HepG2 (cell line): ENCODE data around the gene RABL2A.

Experiments
- AFF4 ChIP-seq: sonication (generic); formaldehyde crosslinking; IDR thresholded peaks from 2 replicates; pipeline ENCODE4 v1.4.0; 2020; ENCODE audit warnings: missing genetic modification reagents
- POLR2AphosphoS5 ChIP-seq: IDR thresholded peaks from 2 replicates; pipeline ENCODE4 v1.6.1; 2012; ENCODE audit warnings: low read depth, low read length
- SATB2 ChIP-seq: sonication (generic); formaldehyde crosslinking; IDR thresholded peaks from 2 replicates; pipeline ENCODE4 v1.5.0; 2020; ENCODE audit warnings: missing genetic modification reagents
- ZNF362 ChIP-seq: sonication (generic); formaldehyde crosslinking; IDR thresholded peaks from 2 replicates; pipeline ENCODE4 v1.4.0; 2020; ENCODE audit warnings: missing genetic modification reagents, mild to moderate bottlenecking, borderline replicate concordance

- TF ChIP-seq SATB2 (no peak), AFF4 (no peak), ZNF362 (CRISPR knock-in tag) (no peak), POLR2AphosphoS5 (no peak)
Measured at GRCh38 chr2:113672326-113672932, 45.4 kb downstream of the RABL2A start.
